GM21367 (cell line): Measurements from ENCODE around the gene SPR.

Experiments used
- ATAC-seq: cut with Tn5 transposase; IDR thresholded peaks from one replicate; pipeline ENCODE4 v1.9.1; 2021; ENCODE audit not compliant: unreplicated experiment

The SPR gene

GRCh38 chr2:72915320-72915906, 28.2 kb downstream of the SPR start:
- no peak for ATAC-seq

- ATAC-seq, result peak; percentile 68
Observed at GRCh38 chr2:72915907-72916742, 28.9 kb downstream of the SPR start.

DNA sequence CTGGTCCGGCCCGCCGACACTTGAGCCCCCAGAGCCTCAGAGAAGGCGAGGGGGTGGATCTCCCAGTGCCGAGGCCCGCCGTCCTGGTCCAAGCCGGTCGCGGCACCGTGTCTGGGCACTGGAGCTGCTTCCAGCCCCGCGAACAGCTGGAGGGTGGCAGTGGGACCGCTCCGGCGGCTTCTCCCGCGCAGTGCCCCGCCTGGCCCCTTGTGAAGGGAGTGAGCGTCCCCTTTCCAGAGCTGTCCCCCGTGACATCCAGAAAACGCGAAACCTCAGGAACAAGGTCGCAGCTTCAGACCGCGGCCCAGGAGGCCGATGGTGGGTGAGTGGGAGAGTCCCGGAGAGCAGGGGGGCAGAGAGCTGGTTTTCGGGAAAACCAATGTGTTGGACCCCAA, 29.5 kb downstream of the SPR start:
- ATAC-seq, result no peak

- ATAC-seq, result no peak
Observed at GRCh38 chr2:72917138-72917876, 30.1 kb downstream of the SPR start, which contains the start of gene EMX1. Gene EMX1 (plus strand): TSS chr2:72917519. CDS start chr2:72917853, 334 bp downstream.

- no peak for ATAC-seq
Observed at GRCh38 chr2:72917877-72918553, 30.8 kb downstream of the SPR start.

GRCh38 chr2:72919414-72920317, 32.5 kb downstream of the SPR start:
- no peak for ATAC-seq

- ATAC-seq, result no peak
Observed at GRCh38 chr2:72920318-72921087, 33.3 kb downstream of the SPR start.

DNA sequence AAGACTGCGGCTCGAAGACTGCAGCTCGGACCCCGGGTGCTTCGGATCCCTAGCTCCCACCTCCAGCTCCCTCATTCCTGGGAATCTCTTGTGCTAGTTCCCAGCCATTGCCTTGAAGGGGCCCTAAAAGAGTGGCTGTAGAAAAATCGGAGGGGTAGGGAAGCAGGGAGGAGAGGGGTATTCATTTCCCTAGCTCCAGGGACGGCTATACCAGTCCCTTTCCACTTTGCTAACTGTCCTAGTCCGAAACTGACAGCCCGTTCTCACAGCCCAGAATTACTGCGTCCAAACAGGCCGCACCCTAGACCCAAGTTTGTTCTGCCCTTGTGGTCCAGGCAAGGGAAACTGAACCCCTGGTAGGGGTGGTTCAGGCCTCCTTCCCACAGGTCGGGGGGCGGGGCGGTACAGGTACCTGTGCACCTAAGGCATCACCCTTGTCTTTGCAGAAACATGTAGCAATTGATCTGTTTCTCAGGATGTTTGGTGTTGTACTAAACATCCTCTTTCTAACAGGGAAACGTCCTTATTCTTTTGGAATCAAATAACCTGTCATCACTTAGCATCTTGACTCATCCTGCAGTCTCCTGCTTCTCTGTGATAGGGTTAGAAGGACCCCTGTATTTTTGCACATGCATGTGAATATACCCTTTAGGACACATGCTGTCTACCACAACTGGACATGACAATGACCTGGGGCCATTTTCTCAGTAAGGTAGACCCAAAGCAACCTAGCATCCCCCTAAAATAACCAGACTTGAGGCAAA, 34.1 kb downstream of the SPR start:
- ATAC-seq, result no peak

DNA sequence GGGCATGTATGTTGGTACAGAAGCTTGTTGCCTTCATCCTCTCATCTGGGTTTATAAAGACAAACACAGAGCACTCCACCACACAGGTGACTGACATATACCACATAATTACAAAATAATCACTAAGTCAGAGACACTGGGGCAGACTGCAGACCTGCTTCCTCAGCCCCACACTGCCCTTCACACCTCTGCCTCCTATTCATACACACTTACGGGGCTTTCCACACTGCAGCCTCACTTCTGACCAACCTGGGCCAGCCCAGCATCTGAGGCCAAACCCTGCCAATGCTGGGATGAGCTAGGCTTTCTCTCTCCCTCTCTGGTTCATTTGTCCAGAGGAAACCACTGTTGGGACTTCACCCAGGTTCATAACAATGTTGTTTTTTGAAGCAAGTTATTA, 34.6 kb downstream of the SPR start:
- no peak for ATAC-seq

DNA sequence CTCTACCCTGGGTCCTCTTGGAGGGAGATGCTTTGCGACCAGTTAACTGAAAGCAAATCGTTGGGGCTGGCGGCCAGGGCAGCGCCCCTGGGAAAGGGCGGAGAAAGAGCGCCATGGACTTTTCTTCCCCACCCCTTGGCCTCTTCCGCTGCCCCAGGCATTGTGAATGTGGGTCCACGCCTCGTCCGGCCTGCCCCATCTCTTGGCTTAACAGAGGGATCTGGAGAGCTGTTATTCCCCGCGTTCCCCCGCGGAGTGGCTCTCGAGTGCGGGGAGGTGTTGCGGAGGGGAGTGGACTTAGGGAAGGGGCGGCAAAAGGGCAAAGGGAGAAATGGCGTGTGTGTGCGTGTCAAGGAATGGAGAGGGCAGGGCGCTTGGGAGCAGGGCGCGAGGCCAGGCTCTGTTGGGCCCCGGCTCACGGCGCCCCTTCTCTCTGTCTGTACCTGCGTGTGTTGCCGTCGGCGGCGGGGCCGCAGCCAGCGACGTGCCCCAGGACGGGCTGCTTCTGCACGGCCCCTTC, 36.7 kb downstream of the SPR start:
- no peak for ATAC-seq

GRCh38 chr2:72924353-72925240, 37.4 kb downstream of the SPR start:
- no peak for ATAC-seq

- no peak for ATAC-seq
Observed at GRCh38 chr2:72925328-72925943, 38.2 kb downstream of the SPR start.

- no peak for ATAC-seq
Observed at GRCh38 chr2:72926368-72926767, 39.2 kb downstream of the SPR start.

DNA sequence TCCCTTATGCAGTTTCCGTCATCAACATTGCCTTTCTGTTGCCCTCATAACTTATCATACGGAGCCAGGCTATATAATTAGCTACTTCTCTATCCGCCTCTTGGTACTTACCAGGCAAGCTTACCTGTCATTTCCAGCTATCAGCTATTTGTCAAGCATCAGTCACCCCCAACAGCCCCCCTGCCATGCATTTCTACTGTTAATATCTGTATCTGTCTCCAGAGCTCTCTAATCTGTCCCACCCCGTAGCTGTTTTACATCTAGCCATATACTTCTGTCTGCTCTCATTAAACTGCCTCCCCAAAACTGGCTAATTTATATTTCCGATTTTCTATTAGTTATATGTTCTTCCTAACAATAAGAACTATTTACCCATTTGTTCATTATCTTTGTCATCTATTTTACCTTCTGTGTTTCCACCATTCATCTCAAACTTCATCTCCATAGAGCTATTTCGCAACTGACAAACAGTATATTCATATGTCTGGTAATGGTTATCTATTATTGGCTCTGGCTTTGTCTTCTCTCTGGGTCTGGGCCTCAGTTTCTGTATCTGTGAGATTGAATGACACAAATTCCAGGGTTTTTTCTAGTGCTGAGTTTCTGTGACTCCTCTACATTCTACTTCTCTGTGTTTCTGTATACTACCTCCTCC, 39.7 kb downstream of the SPR start:
- no peak for ATAC-seq

- ATAC-seq, result no peak
Observed at GRCh38 chr2:72927619-72928550, 40.7 kb downstream of the SPR start.

GRCh38 chr2:72929010-72929409, 41.8 kb downstream of the SPR start:
- no peak for ATAC-seq
